CD14-positive monocyte (primary cell): Measurements from ENCODE around the gene GPR42. TPM values are rescaled to one million over a fixed set of nuclear protein-coding genes. Genes with fewer than 3 reads are reported as not detected.

ENCODE experiments used
- DNase-seq, 3 donors: peaks; one replicate each; pipeline ENCODE4 v3.0.0-alpha.2; 2011 to 2022
- H2AFZ ChIP-seq: 2 replicates; pipeline ENCODE4 v1.6.0; 2012; ENCODE audit warnings: mild to moderate bottlenecking, low read depth, low read length, inconsistent platforms; ENCODE audit not compliant: insufficient read depth, poor library complexity, severe bottlenecking
- H3K27ac ChIP-seq, 2 donors: 1 replicate in 1 of 2; 2 replicates in 1 of 2; pipeline ENCODE4 v1.5.1; 2012 to 2013; ENCODE audit warnings: low read length in 2 of 2, control low read depth in 1 of 2, inconsistent platforms in 1 of 2, low read depth in 1 of 2, mild to moderate bottlenecking in 1 of 2
- H3K27me3 ChIP-seq, 2 donors: one replicate each; pipeline versions ENCODE4 v1.6.0 to v1.6.1; 2011 to 2013; ENCODE audit warnings: low read length in 2 of 2; ENCODE audit not compliant: control insufficient read depth in 2 of 2, insufficient read depth in 2 of 2
- H3K36me3 ChIP-seq, 2 donors: replicated peaks in 1 of 2; 1 replicate in 1 of 2; 2 replicates in 1 of 2; pipeline versions ENCODE4 v1.5.1 to v1.6.1; 2012 to 2013; ENCODE audit warnings: low read length in 2 of 2, control low read depth in 1 of 2, inconsistent platforms in 1 of 2, mild to moderate bottlenecking in 1 of 2; ENCODE audit not compliant: insufficient read depth in 2 of 2, control insufficient read depth in 1 of 2
- H3K4me1 ChIP-seq, 2 donors: 1 replicate in 1 of 2; 2 replicates in 1 of 2; pipeline versions ENCODE4 v1.5.1 to v1.6.1; 2012 to 2013; ENCODE audit warnings: low read length in 2 of 2, control low read depth in 1 of 2, inconsistent platforms in 1 of 2, mild to moderate bottlenecking in 1 of 2, moderate library complexity in 1 of 2; ENCODE audit not compliant: insufficient read depth in 2 of 2, control insufficient read depth in 1 of 2
- H3K4me2 ChIP-seq: replicated peaks from 2 replicates; pipeline ENCODE3; 2012; ENCODE audit warnings: low read length, moderate library complexity, mild to moderate bottlenecking; ENCODE audit not compliant: poor library complexity, severe bottlenecking; ENCODE audit errors: extremely low read depth
- H3K4me3 ChIP-seq, 3 experiments: fragments of 200-600 bp in 1 of 3; sonication (generic) in 1 of 3; replicated peaks in 1 of 3; 1 replicate in 2 of 3; 2 replicates in 1 of 3; pipeline ENCODE4 v1.5.1; 2011 to 2013; ENCODE audit warnings: low read length in 3 of 3, mild to moderate bottlenecking in 3 of 3, control low read depth in 2 of 3, low read depth in 2 of 3, inconsistent platforms in 1 of 3, moderate library complexity in 1 of 3
- H3K79me2 ChIP-seq: 2 replicates; pipeline ENCODE4 v1.6.0; 2012; ENCODE audit warnings: mild to moderate bottlenecking, control low read depth, inconsistent platforms, low read length, moderate library complexity; ENCODE audit not compliant: insufficient read depth
- H3K9ac ChIP-seq: 2 replicates; pipeline ENCODE4 v1.6.0; 2017; ENCODE audit warnings: low read length, mild to moderate bottlenecking; ENCODE audit not compliant: insufficient read depth, poor library complexity, severe bottlenecking
- H3K9me3 ChIP-seq, 2 donors: replicated peaks in 1 of 2; 1 replicate in 1 of 2; 2 replicates in 1 of 2; pipeline versions ENCODE4 v1.5.1 to v1.6.1; 2012 to 2013; ENCODE audit warnings: low read length in 2 of 2, control low read depth in 1 of 2; ENCODE audit not compliant: control insufficient read depth in 1 of 2, insufficient read depth in 1 of 2
- H4K20me1 ChIP-seq: 2 replicates; pipeline ENCODE4 v1.6.0; 2012; ENCODE audit warnings: mild to moderate bottlenecking, low read length, control low read depth, moderate library complexity; ENCODE audit not compliant: insufficient read depth
- H3K27ac Mint-ChIP-seq, 7 donors: one replicate each; pipeline ENCODE4 v1.8.0; 2020; ENCODE audit warnings: mild to moderate bottlenecking in 7 of 7, mixed read lengths in 7 of 7, moderate library complexity in 6 of 7, inconsistent platforms in 2 of 7
- H3K27me3 Mint-ChIP-seq, 3 donors: one replicate each; pipeline ENCODE4 v1.8.0; 2021 to 2022; ENCODE audit warnings: low read depth in 3 of 3, mild to moderate bottlenecking in 3 of 3, mixed read lengths in 3 of 3, moderate library complexity in 3 of 3, inconsistent platforms in 1 of 3
- H3K36me3 Mint-ChIP-seq, 2 donors: one replicate each; pipeline ENCODE4 v1.8.0; 2020; ENCODE audit warnings: mixed read lengths in 2 of 2, inconsistent platforms in 1 of 2, mild to moderate bottlenecking in 1 of 2
- H3K4me1 Mint-ChIP-seq: one replicate; pipeline ENCODE4 v1.8.0; 2020; ENCODE audit warnings: mild to moderate bottlenecking, mixed read lengths
- H3K4me3 Mint-ChIP-seq, 2 donors: one replicate each; pipeline ENCODE4 v1.8.0; 2020; ENCODE audit warnings: mild to moderate bottlenecking in 2 of 2, mixed read lengths in 2 of 2, moderate library complexity in 1 of 2
- H3K9me3 Mint-ChIP-seq, 7 donors: one replicate each; pipeline ENCODE4 v1.8.0; 2020 to 2022; ENCODE audit warnings: mixed read lengths in 7 of 7, mild to moderate bottlenecking in 6 of 7, moderate library complexity in 6 of 7, inconsistent platforms in 2 of 7
- WGBS: methylation state at CpG from one replicate; pipeline ENCODE4 v1.1.5; 2013; ENCODE audit warnings: missing lambda C conversion rate; ENCODE audit not compliant: insufficient coverage; 5-methylcytosine and 5-hydroxymethylcytosine counted together
- intact Hi-C, 2 donors: fragments of 100-400 bp; cut with micrococcal nuclease; formaldehyde crosslinking; loops; one replicate each; pipeline versions ENCODE4 v1.15.0 to v1.15.1; 2023
- polyA plus RNA-seq, 3 donors: library from polyadenylated mRNA; depleted of rRNA in 1 of 3; unstranded in 2 of 3; stranded (reverse) in 1 of 3; fragments of 300-500 nt in 2 of 3; fragments of >200 nt in 1 of 3; fragmentation: Illumina TruSeq in 2 of 3; gene quantifications; 1 replicate in 2 of 3; 2 replicates in 1 of 3; pipeline ENCODE4 v1.2.3, GENCODE V29; 2012 to 2021
- TF ChIP-seq, protein P1 (sequence below): fragments of 200-600 bp; IDR thresholded peaks from one replicate; pipeline ENCODE4 v1.8.0; 2022; ENCODE audit warnings: antibody characterized with exemption, mild to moderate bottlenecking

GPR42 gene
- polyA plus RNA-seq, 3 donors, result 0.17 to 2.9 TPM; not detected in 1

DNA sequence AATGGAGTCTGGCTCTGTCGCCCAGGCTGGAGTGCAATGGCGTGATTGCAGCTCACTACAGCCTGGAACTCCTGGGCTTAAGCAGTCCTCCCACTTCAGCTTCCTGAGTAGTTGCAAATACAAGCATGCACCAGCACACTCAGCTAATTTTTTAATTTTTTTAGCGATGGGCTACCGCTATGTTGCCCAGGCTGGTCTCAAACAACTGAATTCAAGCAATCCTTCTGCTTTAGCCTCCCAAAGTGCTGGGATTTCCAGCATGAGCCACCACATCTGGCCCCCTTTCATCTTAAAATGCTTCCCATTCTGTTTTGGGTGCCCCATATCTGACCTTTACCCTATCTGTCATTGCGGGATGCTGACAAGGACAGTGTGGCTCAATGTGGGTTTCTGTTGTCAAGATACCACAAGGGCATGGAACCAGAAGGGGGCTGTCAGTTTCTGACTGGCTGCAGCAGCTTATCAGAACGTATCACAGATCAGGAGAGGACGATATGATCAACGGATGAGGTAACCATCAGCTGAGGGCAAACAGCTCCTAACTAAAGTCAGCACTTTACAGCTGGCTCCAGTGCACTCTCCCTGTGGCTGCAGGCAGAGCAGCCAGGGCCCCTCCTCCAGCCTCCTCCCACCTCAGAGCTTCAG lies 32.4 kb downstream of the GPR42 start:
- Histone ChIP-seq H3K4me1 (no peaks in the 10 kb centered on the region), H3K4me2 (no peak overlapping the region), H3K36me3 (no peaks in the 10 kb centered on the region), H2AFZ (no peak overlapping the region), H3K27ac (no peak overlapping the region), H4K20me1 (no peaks in the 10 kb centered on the region), H3K4me3 (no peak overlapping the region), H3K79me2 (no peaks in the 10 kb centered on the region), H3K9ac (no peak overlapping the region), H3K9me3 (no peaks in the 10 kb centered on the region), H3K27me3 (peaks cover 0 to 4% of the 10 kb centered on the region in 2 donors)
- TF ChIP-seq, protein P1, sequence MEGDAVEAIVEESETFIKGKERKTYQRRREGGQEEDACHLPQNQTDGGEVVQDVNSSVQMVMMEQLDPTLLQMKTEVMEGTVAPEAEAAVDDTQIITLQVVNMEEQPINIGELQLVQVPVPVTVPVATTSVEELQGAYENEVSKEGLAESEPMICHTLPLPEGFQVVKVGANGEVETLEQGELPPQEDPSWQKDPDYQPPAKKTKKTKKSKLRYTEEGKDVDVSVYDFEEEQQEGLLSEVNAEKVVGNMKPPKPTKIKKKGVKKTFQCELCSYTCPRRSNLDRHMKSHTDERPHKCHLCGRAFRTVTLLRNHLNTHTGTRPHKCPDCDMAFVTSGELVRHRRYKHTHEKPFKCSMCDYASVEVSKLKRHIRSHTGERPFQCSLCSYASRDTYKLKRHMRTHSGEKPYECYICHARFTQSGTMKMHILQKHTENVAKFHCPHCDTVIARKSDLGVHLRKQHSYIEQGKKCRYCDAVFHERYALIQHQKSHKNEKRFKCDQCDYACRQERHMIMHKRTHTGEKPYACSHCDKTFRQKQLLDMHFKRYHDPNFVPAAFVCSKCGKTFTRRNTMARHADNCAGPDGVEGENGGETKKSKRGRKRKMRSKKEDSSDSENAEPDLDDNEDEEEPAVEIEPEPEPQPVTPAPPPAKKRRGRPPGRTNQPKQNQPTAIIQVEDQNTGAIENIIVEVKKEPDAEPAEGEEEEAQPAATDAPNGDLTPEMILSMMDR, result no peak
- Mint-ChIP-seq H3K9me3 (peaks cover 0 to 4% (median 0%) of the 10 kb centered on the region in 7 donors), H3K4me1 (peaks cover 7% of the 10 kb centered on the region), H3K36me3 (peaks cover 0 to 1% of the 10 kb centered on the region in 2 donors), H3K27me3 (peaks cover 2 to 14% (median 7%) of the 10 kb centered on the region in 3 donors), H3K27ac (peak overlapping the region in 1 of 7 donors; percentile 19), H3K4me3 (no peak overlapping the region)
- 91% methylated on average over 6 of the region's 8 CpGs for WGBS
- intact Hi-C loops, result no loop called here
- no peak for DNase-seq

DNA sequence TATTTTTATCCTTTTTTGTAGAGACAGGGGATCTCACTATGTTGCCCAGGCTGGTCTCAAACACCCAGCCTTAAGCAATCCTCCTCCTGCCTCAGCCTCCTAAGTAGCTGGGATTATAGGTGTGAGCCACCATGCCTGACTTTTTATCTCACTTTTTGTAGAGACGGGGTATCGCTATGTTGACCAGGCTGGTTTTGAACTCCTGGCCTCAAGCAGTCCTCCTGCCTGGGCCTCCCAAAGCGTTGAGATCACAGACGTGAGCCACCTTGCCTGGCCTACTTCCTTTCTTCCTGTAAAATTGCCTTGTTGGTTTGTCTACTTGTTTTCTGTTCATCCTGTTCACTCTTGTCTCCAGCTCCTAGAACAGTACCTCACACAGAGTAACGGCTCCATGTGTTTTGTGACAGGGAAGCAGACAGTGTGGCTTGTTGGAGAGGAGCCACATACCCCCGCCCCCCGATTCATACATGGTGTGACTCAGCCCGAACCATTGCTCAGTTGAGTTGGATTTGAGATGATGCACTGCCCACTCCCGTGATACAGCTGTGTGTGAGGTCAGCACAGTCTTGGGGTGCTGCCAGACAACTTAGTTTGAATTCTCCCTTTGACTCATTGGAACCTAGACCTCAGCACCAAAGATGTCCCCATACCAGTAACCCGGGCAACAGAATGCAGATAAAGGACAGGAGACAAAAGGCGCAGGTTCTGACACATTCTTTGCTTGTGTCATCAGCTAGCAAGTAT lies 34.2 kb downstream of the GPR42 start:
- Histone ChIP-seq H3K4me1 (no peaks in the 10 kb centered on the region), H3K4me2 (no peak overlapping the region), H3K9me3 (no peaks in the 10 kb centered on the region), H3K79me2 (no peaks in the 10 kb centered on the region), H2AFZ (no peak overlapping the region), H3K27ac (no peak overlapping the region), H3K4me3 (no peak overlapping the region), H4K20me1 (no peaks in the 10 kb centered on the region), H3K36me3 (no peaks in the 10 kb centered on the region), H3K9ac (no peak overlapping the region), H3K27me3 (peaks cover 0 to 4% of the 10 kb centered on the region in 2 donors)
- WGBS, result 87% methylated on average over 8 of the region's 11 CpGs
- TF ChIP-seq, protein P1, result no peak
- peaks cover 0 to 4% (median 0%) of the 10 kb centered on the region in 7 donors for H3K9me3 Mint-ChIP-seq
- intact Hi-C loops, result no loop called here
- H3K27ac Mint-ChIP-seq, result peak overlapping the region in 4 of 7 donors; percentile 13 to 72 (median 60)
- H3K4me3 Mint-ChIP-seq, result no peak overlapping the region
- H3K36me3 Mint-ChIP-seq, result peaks cover 0 to 1% of the 10 kb centered on the region in 2 donors
- DNase-seq, result peak; percentile 52 to 79 (median 55)
- H3K27me3 Mint-ChIP-seq, result peaks cover 5 to 17% (median 13%) of the 10 kb centered on the region in 3 donors
- peaks cover 12% of the 10 kb centered on the region for H3K4me1 Mint-ChIP-seq
